RWPE2 (cell line): Measurements from ENCODE around the gene CRIM1.
A peak's percentile ranks its signal among the peaks of the same experiment; 100 is the strongest.

Experiments
- ATAC-seq: fragments of 200-7000 bp; cut with Tn5 transposase; 3 replicates; pipeline ENCODE4 v1.9.1; 2021; ENCODE audit warnings: low read depth
- DNase-seq: peaks from one replicate; pipeline ENCODE4 v3.0.0-alpha.2; 2020; ENCODE audit warnings: low spot score
- H3K27ac ChIP-seq: fragments of 450-650 bp; 2 replicates; pipeline ENCODE4 v1.5.1; 2017; ENCODE audit warnings: mild to moderate bottlenecking; ENCODE audit not compliant: poor library complexity, severe bottlenecking
- H3K27me3 ChIP-seq: fragments of 250-450 bp; sonication (Bioruptor Pico); 2 replicates; pipeline ENCODE4 v1.5.1; 2021; ENCODE audit warnings: mild to moderate bottlenecking, moderate library complexity; ENCODE audit not compliant: insufficient read depth, poor library complexity, severe bottlenecking
- H3K36me3 ChIP-seq: fragments of 250-450 bp; sonication (Bioruptor Pico); 2 replicates; pipeline ENCODE4 v1.5.1; 2020; ENCODE audit warnings: low read depth, mild to moderate bottlenecking, moderate library complexity
- H3K4me1 ChIP-seq: fragments of 250-450 bp; sonication (Bioruptor Pico); 2 replicates; pipeline ENCODE4 v1.5.1; 2021; ENCODE audit warnings: mild to moderate bottlenecking, moderate library complexity; ENCODE audit not compliant: insufficient read depth, poor library complexity, severe bottlenecking
- H3K4me3 ChIP-seq: fragments of 250-450 bp; sonication (Bioruptor Pico); 2 replicates; pipeline ENCODE4 v1.5.1; 2021; ENCODE audit warnings: mild to moderate bottlenecking, moderate library complexity; ENCODE audit not compliant: severe bottlenecking
- H3K9me3 ChIP-seq: fragments of 250-450 bp; sonication (Bioruptor Pico); 2 replicates; pipeline ENCODE4 v1.5.1; 2021; ENCODE audit warnings: mild to moderate bottlenecking, moderate library complexity; ENCODE audit not compliant: severe bottlenecking
- CTCF ChIP-seq: fragments of 450-650 bp; IDR thresholded peaks from one replicate; pipeline ENCODE4 v1.5.1; 2017; ENCODE audit warnings: mild to moderate bottlenecking, moderate library complexity; ENCODE audit not compliant: poor library complexity, severe bottlenecking

CRIM1 gene

GRCh38 chr2:36572719-36573059 is 217.1 kb downstream of the CRIM1 start:
- Histone ChIP-seq H3K36me3 (peaks cover 49% of the 10 kb centered on the region), H3K4me1 (peaks cover 28% of the 10 kb centered on the region), H3K27ac (peak overlapping the region; percentile 23), H3K4me3 (no peak overlapping the region), H3K27me3 (no peaks in the 10 kb centered on the region), H3K9me3 (no peaks in the 10 kb centered on the region)
- no peak for TF ChIP-seq CTCF
- ATAC-seq = no peak
- no peak for DNase-seq

- H3K27ac ChIP-seq = no peak overlapping the region
- ATAC-seq (no peak), DNase-seq (no peak)
- no peaks in the 10 kb centered on the region for H3K9me3 ChIP-seq
- peaks cover 54% of the 10 kb centered on the region for H3K36me3 ChIP-seq
- no peak for TF ChIP-seq CTCF
- peaks cover 24% of the 10 kb centered on the region for H3K4me1 ChIP-seq
- no peaks in the 10 kb centered on the region for H3K27me3 ChIP-seq
- no peak overlapping the region for H3K4me3 ChIP-seq
Observed at GRCh38 chr2:36573165-36573564, 217.6 kb downstream of the CRIM1 start.

- Histone ChIP-seq H3K36me3 (peaks cover 64% of the 10 kb centered on the region), H3K4me3 (no peak overlapping the region), H3K27me3 (no peaks in the 10 kb centered on the region), H3K9me3 (no peaks in the 10 kb centered on the region), H3K4me1 (peaks cover 24% of the 10 kb centered on the region), H3K27ac (no peak overlapping the region)
- no peak for TF ChIP-seq CTCF
- ATAC-seq (no peak), DNase-seq (no peak)
Observed at GRCh38 chr2:36574560-36574959, 219.0 kb downstream of the CRIM1 start.

- DNase-seq (no peak), ATAC-seq (no peak)
- Histone ChIP-seq H3K9me3 (no peaks in the 10 kb centered on the region), H3K36me3 (peaks cover 82% of the 10 kb centered on the region), H3K27me3 (no peaks in the 10 kb centered on the region), H3K4me3 (no peak overlapping the region), H3K27ac (no peak overlapping the region), H3K4me1 (peaks cover 11% of the 10 kb centered on the region)
- no peak for TF ChIP-seq CTCF
Observed at GRCh38 chr2:36577884-36578283, 222.3 kb downstream of the CRIM1 start.

GRCh38 chr2:36578343-36579296 is 223.0 kb downstream of the CRIM1 start:
- peak overlapping the region; percentile 12 for H3K27ac ChIP-seq
- no peaks in the 10 kb centered on the region for H3K27me3 ChIP-seq
- peaks cover 82% of the 10 kb centered on the region for H3K36me3 ChIP-seq
- no peaks in the 10 kb centered on the region for H3K9me3 ChIP-seq
- ATAC-seq = peak; percentile 98
- H3K4me1 ChIP-seq = peaks cover 11% of the 10 kb centered on the region
- no peak for TF ChIP-seq CTCF
- DNase-seq = no peak
- H3K4me3 ChIP-seq = no peak overlapping the region
